NCI-H2107 treated with DMSO at 0.1 percent for 48 hours (cell line): ENCODE data around the gene PDZK1.
"Not testable (repeated sequence)": the region's sequence is repeated elsewhere in the genome, so short reads cannot be mapped to it uniquely, and the experiment has no call there.

Experiments
- DNase-seq: peaks from one replicate; lab custom pipeline; 2025; ENCODE audit not compliant: unreplicated experiment; lab: John Stamatoyannopoulos, UW

The PDZK1 gene

DNA sequence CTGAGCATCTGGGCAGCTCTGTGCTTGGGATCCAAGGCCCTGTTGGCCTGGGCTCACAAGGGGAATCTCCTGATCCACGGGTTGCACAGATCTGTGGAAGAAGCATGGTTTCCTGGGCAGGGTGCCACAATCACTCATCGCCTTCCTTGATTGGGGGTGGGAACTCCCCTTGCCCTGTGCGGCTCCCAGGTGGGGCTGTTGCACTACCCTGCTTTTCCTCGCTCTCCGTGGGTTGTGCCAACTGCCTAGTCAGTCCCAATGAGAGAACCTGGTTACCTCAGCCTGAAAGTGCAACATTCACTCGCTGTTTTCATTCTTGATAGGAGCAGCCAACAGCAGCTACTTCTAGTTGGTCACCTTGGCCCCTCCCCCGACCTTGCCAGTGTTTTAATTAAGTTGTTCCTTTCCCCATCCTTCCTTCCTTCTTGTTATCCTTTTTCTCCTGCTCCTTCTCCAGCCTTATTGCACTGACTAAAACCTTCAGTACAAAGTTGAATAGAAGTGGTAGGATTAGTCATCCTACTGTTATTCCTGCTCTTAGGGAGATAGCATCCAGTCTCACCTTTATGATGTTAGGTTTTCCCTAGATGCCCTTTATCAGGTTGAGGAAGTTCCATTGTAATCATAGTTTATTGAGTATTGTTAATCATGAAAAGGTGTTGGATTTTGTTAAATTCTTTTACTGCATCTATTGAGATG is 50.8 kb downstream of the PDZK1 start:
- DNase-seq = not testable (repeated sequence)

DNA sequence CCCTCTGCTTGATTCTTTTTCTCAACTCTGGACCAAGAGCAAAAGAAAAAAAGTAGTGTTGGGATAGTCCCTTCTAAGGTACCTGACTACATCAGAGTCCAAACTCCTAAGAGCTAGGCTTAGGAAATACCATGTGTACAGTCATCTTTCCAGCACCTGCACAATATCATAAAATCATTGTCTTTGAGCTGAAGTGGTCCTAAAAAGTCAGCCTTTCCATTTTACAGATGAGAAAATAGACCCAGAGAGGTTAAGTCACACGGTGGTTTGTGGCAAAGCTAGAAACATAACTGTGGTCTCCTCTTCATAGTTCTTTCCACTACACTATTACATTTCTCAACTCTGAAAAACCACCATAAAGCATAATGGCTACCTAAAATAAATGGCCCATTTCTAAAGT is 63.2 kb downstream of the PDZK1 start:
- DNase-seq = not testable (repeated sequence)

DNA sequence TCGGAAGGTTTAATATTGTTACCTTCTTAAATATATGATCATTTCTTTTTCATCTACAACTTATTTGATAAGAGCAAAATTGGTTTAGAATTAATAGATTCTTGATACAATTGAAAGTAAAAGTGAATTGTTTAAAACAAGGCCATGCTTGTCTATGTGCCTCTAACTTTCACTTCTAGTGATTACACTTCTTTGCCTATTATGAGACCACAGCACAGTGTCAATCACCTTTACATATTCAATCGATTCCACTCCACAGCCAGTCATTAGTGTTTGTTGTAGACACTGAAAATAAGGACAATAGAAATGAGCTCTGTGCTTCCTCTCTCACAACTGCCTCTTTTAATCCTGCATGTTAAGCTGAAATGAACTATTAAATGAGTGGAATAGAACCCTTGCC is 65.3 kb downstream of the PDZK1 start:
- DNase-seq = not testable (repeated sequence)

DNA sequence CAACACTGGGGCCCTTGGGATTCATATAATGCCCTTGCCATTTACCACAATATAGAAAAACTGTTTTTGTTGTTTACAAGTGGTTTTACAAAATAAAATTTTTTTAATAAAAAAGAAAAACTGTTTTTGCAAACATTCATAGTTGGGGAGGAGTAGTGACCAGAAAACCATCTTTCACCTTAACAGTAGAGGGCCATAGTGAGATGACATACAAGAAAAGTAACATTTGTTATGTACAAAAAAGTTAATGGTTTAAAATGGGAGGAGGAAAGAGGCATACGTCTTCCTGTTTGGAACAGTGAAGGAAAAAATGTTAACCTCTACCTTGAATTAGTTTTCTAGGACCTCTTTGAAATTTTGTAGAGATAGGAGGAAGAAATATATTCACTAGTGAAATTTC is 70.9 kb downstream of the PDZK1 start:
- not testable (repeated sequence) for DNase-seq

DNA sequence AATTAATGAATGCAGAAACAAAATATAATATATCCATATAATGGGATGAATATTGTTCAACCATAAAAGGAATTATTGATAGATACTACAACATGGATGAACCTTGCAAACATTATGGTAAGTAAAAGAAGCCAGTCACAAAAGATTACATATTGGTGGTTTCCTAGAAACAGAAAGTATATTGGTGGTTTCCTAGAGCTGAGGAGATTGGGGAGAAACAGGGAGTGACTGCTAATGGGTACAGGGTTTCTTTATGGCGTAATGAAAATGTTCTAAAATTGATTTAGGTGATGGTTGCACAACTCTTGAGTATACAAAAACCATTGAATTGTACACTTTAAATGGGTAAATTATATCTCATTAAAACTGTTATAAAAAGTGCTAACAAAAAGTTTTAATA is 85.0 kb downstream of the PDZK1 start:
- not testable (repeated sequence) for DNase-seq
